ENCODE data around the gene CBS.

GRCh38 chr21:43029785-43030184 lies 45.9 kb downstream of the CBS start:
- TF ChIP-seq CTCF (optimal IDR thresholded peaks at IDR 0.05 in 1 of 3, IDR thresholded peaks at IDR 0.05 in 1 of 3, conservative IDR thresholded peaks at IDR 0.05 in 1 of 3; ENCODE audit: extremely low read depth in 1 of 3, insufficient read depth in 2 of 3, low read length in 3 of 3) (no peak), EZH2 (IDR thresholded peaks at IDR 0.05; ENCODE audit: low read length) (no peak)

Measured in keratinocyte (primary cell).